Neural progenitor cell (in vitro differentiated cells): ENCODE results near the gene SPDYC. TPM values are rescaled to one million over a fixed set of nuclear protein-coding genes. Genes with fewer than 3 reads are reported as not detected.
A peak's percentile ranks its signal among the peaks of the same experiment; 100 is the strongest.

ENCODE experiments used
- DNase-seq: peaks from one replicate; pipeline ENCODE4 v3.0.0-alpha.2; 2016; ENCODE audit warnings: low spot score
- H2AFZ ChIP-seq: fragments of 200-600 bp; sonication (generic); replicated peaks from 2 replicates; pipeline ENCODE4 v1.6.1; 2016; ENCODE audit warnings: antibody characterized with exemption
- H3F3A ChIP-seq: fragments of 200-600 bp; sonication (generic); 2 replicates; pipeline ENCODE4 v1.6.1; 2016; ENCODE audit warnings: antibody characterized with exemption, low read depth
- H3K27ac ChIP-seq: fragments of 200-600 bp; sonication (generic); 2 replicates; pipeline ENCODE4 v1.5.1; 2016; ENCODE audit warnings: mild to moderate bottlenecking
- H3K27me3 ChIP-seq: fragments of 200-600 bp; sonication (generic); 2 replicates; pipeline ENCODE4 v1.6.1; 2016; ENCODE audit warnings: mild to moderate bottlenecking, moderate library complexity
- H3K36me3 ChIP-seq: fragments of 200-600 bp; sonication (generic); 2 replicates; pipeline ENCODE4 v1.5.1; 2016
- H3K4me1 ChIP-seq: fragments of 200-600 bp; sonication (generic); 2 replicates; pipeline ENCODE4 v1.6.1; 2016; ENCODE audit warnings: mixed run types
- H3K4me2 ChIP-seq: fragments of 200-600 bp; sonication (generic); 2 replicates; pipeline ENCODE4 v1.6.1; 2016
- H3K4me3 ChIP-seq: fragments of 200-600 bp; sonication (generic); 2 replicates; pipeline ENCODE4 v1.5.1; 2016
- H3K79me2 ChIP-seq: fragments of 200-600 bp; sonication (generic); 2 replicates; pipeline ENCODE4 v1.6.1; 2016; ENCODE audit warnings: low read depth
- H3K9ac ChIP-seq: fragments of 200-600 bp; sonication (generic); 2 replicates; pipeline ENCODE4 v1.6.1; 2016
- H3K9me3 ChIP-seq: fragments of 200-600 bp; sonication (generic); 2 replicates; pipeline ENCODE4 v1.5.1; 2016; ENCODE audit warnings: low read depth
- H4K20me1 ChIP-seq: fragments of 200-600 bp; sonication (generic); 2 replicates; pipeline ENCODE4 v1.6.1; 2016; ENCODE audit warnings: low read depth
- H3K27ac Mint-ChIP-seq: 3 replicates; pipeline ENCODE4 v1.8.0; 2021; ENCODE audit warnings: mixed read lengths
- H3K27me3 Mint-ChIP-seq: 2 replicates; pipeline ENCODE4 v1.8.0; 2022; ENCODE audit warnings: low read depth, mild to moderate bottlenecking, inconsistent platforms, moderate library complexity, mixed read lengths; ENCODE audit not compliant: insufficient read depth
- H3K36me3 Mint-ChIP-seq: 3 replicates; pipeline ENCODE4 v1.8.0; 2021; ENCODE audit warnings: mixed read lengths
- H3K4me1 Mint-ChIP-seq: 3 replicates; pipeline ENCODE4 v1.8.0; 2021; ENCODE audit warnings: mixed read lengths
- H3K4me3 Mint-ChIP-seq: 3 replicates; pipeline ENCODE4 v1.8.0; 2021; ENCODE audit warnings: mild to moderate bottlenecking, moderate library complexity, mixed read lengths
- H3K9me3 Mint-ChIP-seq: 3 replicates; pipeline ENCODE4 v1.8.0; 2020; ENCODE audit warnings: mixed read lengths
- EZH2 ChIP-seq: fragments of 200-600 bp; sonication (generic); IDR thresholded peaks from 2 replicates; pipeline ENCODE4 v1.6.1; 2017; ENCODE audit warnings: antibody characterized with exemption, mild to moderate bottlenecking, moderate library complexity
- EZH2phosphoT487 ChIP-seq: fragments of 200-600 bp; sonication (generic); IDR thresholded peaks from 2 replicates; pipeline ENCODE4 v1.6.1; 2017; ENCODE audit warnings: antibody characterized with exemption
- total RNA-seq: library from RNA; depleted of rRNA; stranded (reverse); fragments of >200 nt; gene quantifications from 2 replicates; pipeline ENCODE4 v1.2.3, GENCODE V29; 2015; ENCODE audit warnings: low replicate concordance
- TF ChIP-seq, protein P1 (sequence below): fragments of 200-600 bp; sonication (generic); IDR thresholded peaks from 2 replicates; pipeline ENCODE4 v1.5.1; 2017; ENCODE audit warnings: antibody characterized with exemption, mild to moderate bottlenecking

The SPDYC gene
- total RNA-seq, 1 donor from 2014 or later: not detected

DNA sequence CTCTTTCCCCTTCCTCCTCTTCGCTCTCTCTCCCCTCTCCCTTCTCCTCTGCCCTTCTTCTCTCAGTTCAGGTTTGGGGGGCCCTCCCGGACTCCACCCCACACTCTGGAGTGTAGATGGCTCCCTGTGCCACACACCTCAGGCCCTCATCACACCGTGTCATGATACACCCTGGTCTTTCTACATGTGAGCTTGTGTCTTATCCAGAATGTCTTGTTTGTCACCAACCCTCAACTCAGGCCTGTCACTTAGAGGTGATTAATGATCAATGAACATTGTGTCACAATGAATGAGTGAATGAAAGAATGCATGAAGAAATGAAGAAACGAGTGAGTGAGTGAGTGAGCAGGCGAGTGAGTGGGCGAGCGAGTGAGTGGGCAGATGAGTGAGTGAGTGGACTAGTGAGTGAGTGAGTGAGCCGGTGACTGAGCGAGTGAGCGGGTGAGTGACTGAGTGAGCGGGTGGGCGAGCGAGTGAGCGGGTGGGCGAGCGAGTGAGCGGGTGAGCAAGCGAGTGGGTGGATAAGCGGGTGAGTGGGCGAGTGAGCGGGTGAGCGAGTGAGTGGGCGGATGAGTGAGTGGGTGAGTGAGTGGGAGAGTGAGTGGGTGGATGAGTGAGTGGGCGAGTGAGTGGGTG lies 45.5 kb downstream of the SPDYC start:
- no peak overlapping the region for H3K9ac ChIP-seq
- H2AFZ ChIP-seq: no peak overlapping the region
- no peak for DNase-seq
- H3K27me3 ChIP-seq: no peaks in the 10 kb centered on the region
- TF ChIP-seq EZH2phosphoT487 (no peak), EZH2 (no peak)
- TF ChIP-seq, protein P1, sequence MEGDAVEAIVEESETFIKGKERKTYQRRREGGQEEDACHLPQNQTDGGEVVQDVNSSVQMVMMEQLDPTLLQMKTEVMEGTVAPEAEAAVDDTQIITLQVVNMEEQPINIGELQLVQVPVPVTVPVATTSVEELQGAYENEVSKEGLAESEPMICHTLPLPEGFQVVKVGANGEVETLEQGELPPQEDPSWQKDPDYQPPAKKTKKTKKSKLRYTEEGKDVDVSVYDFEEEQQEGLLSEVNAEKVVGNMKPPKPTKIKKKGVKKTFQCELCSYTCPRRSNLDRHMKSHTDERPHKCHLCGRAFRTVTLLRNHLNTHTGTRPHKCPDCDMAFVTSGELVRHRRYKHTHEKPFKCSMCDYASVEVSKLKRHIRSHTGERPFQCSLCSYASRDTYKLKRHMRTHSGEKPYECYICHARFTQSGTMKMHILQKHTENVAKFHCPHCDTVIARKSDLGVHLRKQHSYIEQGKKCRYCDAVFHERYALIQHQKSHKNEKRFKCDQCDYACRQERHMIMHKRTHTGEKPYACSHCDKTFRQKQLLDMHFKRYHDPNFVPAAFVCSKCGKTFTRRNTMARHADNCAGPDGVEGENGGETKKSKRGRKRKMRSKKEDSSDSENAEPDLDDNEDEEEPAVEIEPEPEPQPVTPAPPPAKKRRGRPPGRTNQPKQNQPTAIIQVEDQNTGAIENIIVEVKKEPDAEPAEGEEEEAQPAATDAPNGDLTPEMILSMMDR: no peak
- H4K20me1 ChIP-seq: no peaks in the 10 kb centered on the region
- H3K36me3 ChIP-seq: no peaks in the 10 kb centered on the region
- H3K27ac ChIP-seq: no peak overlapping the region
- Mint-ChIP-seq H3K4me1 (peaks cover 14% of the 10 kb centered on the region), H3K27me3 (peaks cover 11% of the 10 kb centered on the region), H3K27ac (no peak overlapping the region), H3K4me3 (peak overlapping the region; percentile 16), H3K36me3 (no peaks in the 10 kb centered on the region), H3K9me3 (no peaks in the 10 kb centered on the region)
- no peaks in the 10 kb centered on the region for H3K9me3 ChIP-seq
- H3K4me2 ChIP-seq: no peak overlapping the region
- peaks cover 20% of the 10 kb centered on the region for H3K4me1 ChIP-seq
- H3F3A ChIP-seq: peaks cover 3% of the 10 kb centered on the region
- H3K4me3 ChIP-seq: no peak overlapping the region
- H3K79me2 ChIP-seq: no peaks in the 10 kb centered on the region

DNA sequence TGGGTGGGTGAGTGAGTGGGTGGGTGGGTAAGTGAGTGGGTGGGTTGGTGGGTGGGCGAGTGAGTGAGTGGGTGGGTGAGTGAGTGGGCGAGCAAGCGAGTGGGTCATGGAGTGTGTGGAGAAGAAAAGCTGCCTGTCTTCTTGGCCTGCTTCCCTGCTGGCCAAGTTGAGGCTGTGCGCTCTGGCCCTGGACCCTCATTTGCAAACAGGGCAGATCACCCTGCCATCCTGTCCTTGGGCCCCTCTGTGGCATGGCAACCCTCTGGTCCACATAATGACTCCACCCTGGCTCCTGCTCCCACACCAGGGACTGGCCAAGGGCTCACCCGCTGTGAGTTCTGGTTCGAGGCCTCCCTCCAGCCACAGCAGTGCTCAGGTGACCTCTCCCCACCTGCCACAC lies 46.8 kb downstream of the SPDYC start:
- peaks cover 14% of the 10 kb centered on the region for H3K4me1 Mint-ChIP-seq
- H3K27ac Mint-ChIP-seq: no peak overlapping the region
- no peak overlapping the region for H3K9ac ChIP-seq

GRCh38 chr11:65217441-65218423 lies 47.7 kb downstream of the SPDYC start:
- TF ChIP-seq, protein P1: peak; percentile 10
- no peak for TF ChIP-seq EZH2phosphoT487
- Mint-ChIP-seq H3K36me3 (no peaks in the 10 kb centered on the region), H3K9me3 (no peaks in the 10 kb centered on the region), H3K27ac (peak overlapping the region; percentile 21), H3K4me3 (no peak overlapping the region), H3K4me1 (peaks cover 12% of the 10 kb centered on the region), H3K27me3 (peaks cover 9% of the 10 kb centered on the region)
- H3K9ac ChIP-seq: no peak overlapping the region
- no peak for DNase-seq
- no peak overlapping the region for H3K27ac ChIP-seq
- H3K9me3 ChIP-seq: no peaks in the 10 kb centered on the region
- H3K4me1 ChIP-seq: peaks cover 12% of the 10 kb centered on the region
- peaks cover 3% of the 10 kb centered on the region for H3F3A ChIP-seq
- H3K4me3 ChIP-seq: no peak overlapping the region
- H4K20me1 ChIP-seq: no peaks in the 10 kb centered on the region
- H3K27me3 ChIP-seq: no peaks in the 10 kb centered on the region
- no peak overlapping the region for H2AFZ ChIP-seq
- H3K4me2 ChIP-seq: no peak overlapping the region
- no peaks in the 10 kb centered on the region for H3K79me2 ChIP-seq
- H3K36me3 ChIP-seq: no peaks in the 10 kb centered on the region

More for the DNA sequence above, 46.8 kb downstream of the SPDYC start:
- Mint-ChIP-seq H3K4me3 (no peak overlapping the region), H3K36me3 (no peaks in the 10 kb centered on the region), H3K27me3 (peaks cover 9% of the 10 kb centered on the region), H3K9me3 (no peaks in the 10 kb centered on the region)
- no peak for TF ChIP-seq EZH2phosphoT487
- TF ChIP-seq EZH2: no peak
- TF ChIP-seq, protein P1: no peak
- Histone ChIP-seq H3K9me3 (no peaks in the 10 kb centered on the region), H3K79me2 (no peaks in the 10 kb centered on the region), H3K4me2 (no peak overlapping the region), H2AFZ (no peak overlapping the region), H3K4me3 (no peak overlapping the region), H3K4me1 (peaks cover 20% of the 10 kb centered on the region), H3K27me3 (no peaks in the 10 kb centered on the region), H4K20me1 (no peaks in the 10 kb centered on the region), H3K36me3 (no peaks in the 10 kb centered on the region), H3K27ac (no peak overlapping the region), H3F3A (peaks cover 3% of the 10 kb centered on the region)
- no peak for DNase-seq
